Measurements from ENCODE around the gene RBBP5. TPM values are rescaled to one million over a fixed set of nuclear protein-coding genes. Genes with fewer than 3 reads are reported as not detected.

RBBP5 gene
- polyA plus RNA-seq, 1 experiment, result 16.0 TPM

DNA sequence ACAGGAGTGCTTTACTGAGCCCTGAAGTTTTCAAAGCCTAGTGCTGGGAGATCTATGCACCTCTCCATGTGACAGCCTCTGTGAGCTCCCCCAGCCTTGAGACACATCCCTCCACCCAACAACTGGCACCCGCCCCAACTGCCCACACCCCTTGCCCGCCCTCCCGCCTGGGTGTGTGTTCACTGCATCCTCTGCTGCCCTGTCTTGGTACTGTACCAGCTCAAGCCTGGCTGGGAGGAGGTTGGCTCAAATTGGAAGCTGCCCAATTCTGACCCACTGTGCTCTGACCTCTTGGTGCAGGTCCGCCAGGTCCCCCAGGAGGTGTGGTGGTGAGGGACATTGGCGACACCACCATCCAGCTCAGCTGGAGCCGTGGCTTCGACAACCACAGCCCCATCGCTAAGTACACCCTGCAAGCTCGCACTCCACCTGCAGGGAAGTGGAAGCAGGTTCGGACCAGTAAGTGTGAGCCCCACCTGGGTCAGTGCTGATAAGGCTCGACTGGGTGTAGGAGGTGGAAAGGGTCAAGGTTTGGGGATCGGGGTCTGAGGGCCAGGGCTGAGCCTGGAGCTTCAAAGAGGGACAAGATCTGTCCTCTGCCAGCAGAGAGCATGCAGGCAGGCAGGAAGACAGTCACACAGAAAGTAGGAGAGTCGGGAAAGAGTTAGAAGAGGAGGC lies 55.5 kb downstream of the RBBP5 start:
- POLR2A ChIA-PET, result no interaction called here
- Histone ChIP-seq H3K9me3 (ENCODE audit: control insufficient read depth, insufficient read depth, low read length) (no peaks in the 10 kb centered on the region; the same call in 1 of the 2 replicates), H3K4me3 (ENCODE audit: low read depth, low read length) (no peak overlapping the region), H3K27me3 (ENCODE audit: control insufficient read depth, insufficient read depth, low read length) (peaks cover 23% of the 10 kb centered on the region), H3K27ac (ENCODE audit: low read depth, low read length) (no peak overlapping the region)
- CTCF ChIA-PET, result interaction anchor here (0.8 to 1.2 kb wide), 4 partner anchors 77 to 190 kb away, joined by 3 to 4 read pairs (median 3); no protein-coding TSS in a partner anchor
- TF ChIP-seq, protein P1, sequence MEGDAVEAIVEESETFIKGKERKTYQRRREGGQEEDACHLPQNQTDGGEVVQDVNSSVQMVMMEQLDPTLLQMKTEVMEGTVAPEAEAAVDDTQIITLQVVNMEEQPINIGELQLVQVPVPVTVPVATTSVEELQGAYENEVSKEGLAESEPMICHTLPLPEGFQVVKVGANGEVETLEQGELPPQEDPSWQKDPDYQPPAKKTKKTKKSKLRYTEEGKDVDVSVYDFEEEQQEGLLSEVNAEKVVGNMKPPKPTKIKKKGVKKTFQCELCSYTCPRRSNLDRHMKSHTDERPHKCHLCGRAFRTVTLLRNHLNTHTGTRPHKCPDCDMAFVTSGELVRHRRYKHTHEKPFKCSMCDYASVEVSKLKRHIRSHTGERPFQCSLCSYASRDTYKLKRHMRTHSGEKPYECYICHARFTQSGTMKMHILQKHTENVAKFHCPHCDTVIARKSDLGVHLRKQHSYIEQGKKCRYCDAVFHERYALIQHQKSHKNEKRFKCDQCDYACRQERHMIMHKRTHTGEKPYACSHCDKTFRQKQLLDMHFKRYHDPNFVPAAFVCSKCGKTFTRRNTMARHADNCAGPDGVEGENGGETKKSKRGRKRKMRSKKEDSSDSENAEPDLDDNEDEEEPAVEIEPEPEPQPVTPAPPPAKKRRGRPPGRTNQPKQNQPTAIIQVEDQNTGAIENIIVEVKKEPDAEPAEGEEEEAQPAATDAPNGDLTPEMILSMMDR (IDR thresholded peaks at IDR 0.05; ENCODE audit: low read depth, low read length), result no peak
- DNase-seq (ENCODE audit: low read depth, low spot score), result no peak

DNA sequence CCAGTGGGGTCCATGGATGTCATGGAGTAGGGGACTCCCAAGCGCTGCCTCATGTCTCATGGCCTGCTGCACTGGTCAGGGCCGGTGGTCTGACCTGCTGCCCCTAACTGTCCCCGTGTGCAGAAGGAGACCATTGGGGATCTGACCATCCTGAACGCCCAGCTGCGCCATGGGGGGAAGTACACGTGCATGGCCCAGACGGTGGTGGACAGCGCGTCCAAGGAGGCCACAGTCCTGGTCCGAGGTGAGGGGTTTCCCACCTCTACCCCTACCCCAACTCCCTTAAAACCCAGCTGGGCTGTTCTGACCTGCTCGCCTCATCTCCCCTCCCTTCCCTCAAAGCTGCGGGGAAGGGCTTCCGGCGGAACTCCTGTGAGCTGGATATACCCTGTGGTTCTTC lies 56.1 kb downstream of the RBBP5 start:
- H3K4me3 ChIP-seq (ENCODE audit: low read depth, low read length), result no peak overlapping the region
- DNase-seq (ENCODE audit: low read depth, low spot score), result no peak
- no peak overlapping the region for H3K27ac ChIP-seq (ENCODE audit: low read depth, low read length)
- ChIA-PET CTCF (interaction anchor here (1.0 to 1.2 kb wide), 3 partner anchors 76 to 191 kb away, joined by 3 to 4 read pairs (median 3); no protein-coding TSS in a partner anchor), POLR2A (no interaction called here)
- TF ChIP-seq, protein P1 (IDR thresholded peaks at IDR 0.05; ENCODE audit: low read depth, low read length), result no peak
- H3K9me3 ChIP-seq (ENCODE audit: control insufficient read depth, insufficient read depth, low read length), result no peaks in the 10 kb centered on the region; the same call in 1 of the 2 replicates
- H3K27me3 ChIP-seq (ENCODE audit: control insufficient read depth, insufficient read depth, low read length), result peaks cover 23% of the 10 kb centered on the region

DNA sequence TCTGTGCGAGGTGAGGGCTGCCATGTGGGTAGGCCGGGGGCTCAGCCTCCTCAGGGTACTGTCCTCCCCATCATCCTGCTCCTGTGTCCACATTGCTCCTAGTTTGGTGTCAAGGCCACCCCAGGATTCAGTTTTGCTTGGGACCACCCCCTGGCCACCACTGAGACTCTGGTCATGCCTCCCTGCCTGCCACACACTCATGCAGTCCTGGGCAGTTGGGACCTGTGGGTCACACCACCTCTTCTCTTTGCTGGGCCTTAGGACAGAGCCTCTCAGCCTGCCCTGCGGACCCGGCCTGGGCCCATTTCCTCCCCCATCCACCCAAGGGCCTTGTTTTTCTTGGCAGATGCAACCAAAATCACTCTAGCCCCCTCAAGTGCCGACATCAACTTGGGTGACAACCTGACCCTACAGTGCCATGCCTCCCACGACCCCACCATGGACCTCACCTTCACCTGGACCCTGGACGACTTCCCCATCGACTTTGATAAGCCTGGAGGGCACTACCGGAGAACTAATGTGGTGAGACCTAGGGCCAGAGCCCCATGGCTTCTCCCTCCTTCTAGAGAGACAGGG lies 56.9 kb downstream of the RBBP5 start:
- Histone ChIP-seq H3K27ac (ENCODE audit: low read depth, low read length) (no peak overlapping the region), H3K4me3 (ENCODE audit: low read depth, low read length) (no peak overlapping the region), H3K9me3 (ENCODE audit: control insufficient read depth, insufficient read depth, low read length) (no peaks in the 10 kb centered on the region; the same call in 1 of the 2 replicates), H3K27me3 (ENCODE audit: control insufficient read depth, insufficient read depth, low read length) (peaks cover 23% of the 10 kb centered on the region)
- DNase-seq (ENCODE audit: low read depth, low spot score), result no peak
- POLR2A ChIA-PET, result no interaction called here
- TF ChIP-seq, protein P1 (IDR thresholded peaks at IDR 0.05; ENCODE audit: low read depth, low read length), result no peak
- CTCF ChIA-PET, result no interaction called here

DNA sequence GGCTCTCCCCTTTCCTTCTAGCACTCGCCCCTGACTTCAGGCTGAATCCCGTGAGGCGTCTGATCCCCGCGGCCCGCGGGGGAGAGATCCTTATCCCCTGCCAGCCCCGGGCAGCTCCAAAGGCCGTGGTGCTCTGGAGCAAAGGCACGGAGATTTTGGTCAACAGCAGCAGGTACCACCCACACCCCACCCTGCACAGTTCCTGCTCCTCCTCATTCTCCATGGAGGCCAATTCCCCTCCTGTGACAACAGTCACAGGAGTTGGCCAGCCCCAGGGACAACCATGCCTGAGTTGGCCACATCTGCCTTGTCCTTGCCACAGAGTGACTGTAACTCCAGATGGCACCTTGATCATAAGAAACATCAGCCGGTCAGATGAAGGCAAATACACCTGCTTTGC lies 57.5 kb downstream of the RBBP5 start:
- Histone ChIP-seq H3K4me3 (ENCODE audit: low read depth, low read length) (no peak overlapping the region), H3K27ac (ENCODE audit: low read depth, low read length) (no peak overlapping the region), H3K9me3 (ENCODE audit: control insufficient read depth, insufficient read depth, low read length) (no peaks in the 10 kb centered on the region; the same call in 1 of the 2 replicates), H3K27me3 (ENCODE audit: control insufficient read depth, insufficient read depth, low read length) (peaks cover 23% of the 10 kb centered on the region)
- no peak for DNase-seq (ENCODE audit: low read depth, low spot score)
- TF ChIP-seq, protein P1 (IDR thresholded peaks at IDR 0.05; ENCODE audit: low read depth, low read length), result no peak
- ChIA-PET POLR2A (no interaction called here), CTCF (interaction anchor here (3.9 to 4.2 kb wide), 3 partner anchors 13 to 191 kb away, joined by 51 to 106 read pairs (median 57); partner anchors contain the start of gene TMEM81)

DNA sequence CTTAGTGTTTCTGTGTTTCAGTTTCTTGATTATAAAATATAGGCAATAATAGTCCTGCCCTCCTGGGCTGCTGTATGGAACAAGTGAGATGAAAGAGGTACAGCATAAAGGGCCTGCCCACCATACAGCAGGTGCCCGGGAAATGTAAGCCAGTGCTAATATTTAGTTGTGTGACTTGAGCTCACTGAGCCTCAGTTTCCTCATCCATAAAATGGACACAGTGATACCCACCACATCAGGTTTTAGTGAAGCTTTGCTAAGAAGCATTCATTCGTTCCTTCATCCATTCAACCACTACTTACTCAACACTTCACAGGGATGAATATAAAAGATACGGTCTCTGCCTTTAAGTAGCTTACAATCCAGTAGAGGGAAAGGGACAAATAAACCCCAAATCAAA lies 58.9 kb downstream of the RBBP5 start:
- CTCF ChIA-PET, result interaction anchor here (0.7 to 4.2 kb wide), 12 partner anchors 11 to 196 kb away, joined by 3 to 129 read pairs (median 31); partner anchors contain the start of gene TMEM81
- Histone ChIP-seq H3K4me3 (ENCODE audit: low read depth, low read length) (no peak overlapping the region), H3K9me3 (ENCODE audit: control insufficient read depth, insufficient read depth, low read length) (no peaks in the 10 kb centered on the region; the same call in 1 of the 2 replicates), H3K27me3 (ENCODE audit: control insufficient read depth, insufficient read depth, low read length) (peaks cover 22% of the 10 kb centered on the region), H3K27ac (ENCODE audit: low read depth, low read length) (no peak overlapping the region)
- POLR2A ChIA-PET, result interaction anchor here (0.5 kb wide), 1 partner anchor 161 kb away, joined by 3 read pairs; no protein-coding TSS in a partner anchor
- DNase-seq (ENCODE audit: low read depth, low spot score), result no peak
- TF ChIP-seq, protein P1 (IDR thresholded peaks at IDR 0.05; ENCODE audit: low read depth, low read length), result no peak
